HEK293 (cell line): ENCODE measurements around the gene AQP1.

Experiments
- CTCF ChIA-PET: fragments of 350-600 bp; formaldehyde crosslinking; extraction: SDS; loops from one replicate; lab custom pipeline; 2021; ENCODE audit warnings: antibody characterized with exemption; lab: Yijun Ruan, JAX
- POLR2A ChIA-PET: fragments of 300-600 bp; formaldehyde crosslinking; extraction: SDS; loops from one replicate; lab custom pipeline; 2020; ENCODE audit warnings: antibody characterized with exemption, inconsistent platforms; lab: Yijun Ruan, JAX
- H3K27ac ChIP-seq: fragments of 200-500 bp; sonication (Bioruptor generic); 2 replicates; pipeline ENCODE4 v1.5.1; 2014; ENCODE audit warnings: low read depth, low read length, control low read depth, inconsistent platforms; ENCODE audit errors: extremely low read depth
- H3K36me3 ChIP-seq, 2 experiments: fragments of 200-500 bp in 1 of 2; sonication (Bioruptor generic) in 1 of 2; 1 replicate in 1 of 2; 2 replicates in 1 of 2; pipeline ENCODE4 v1.5.1; 2014 to 2017; ENCODE audit warnings: inconsistent platforms in 2 of 2, low read length in 2 of 2; ENCODE audit not compliant: control insufficient read depth in 2 of 2, insufficient read depth in 1 of 2
- H3K4me1 ChIP-seq: fragments of 200-500 bp; sonication (Bioruptor generic); 2 replicates; pipeline ENCODE4 v1.5.1; 2014; ENCODE audit warnings: mild to moderate bottlenecking, low read length, inconsistent platforms; ENCODE audit not compliant: control insufficient read depth, insufficient read depth
- H3K4me3 ChIP-seq: 2 replicates; pipeline ENCODE4 v1.5.1; 2011; ENCODE audit warnings: low read depth, mild to moderate bottlenecking, control low read depth, low read length, moderate library complexity
- H3K9me3 ChIP-seq: fragments of 200-500 bp; sonication (Bioruptor generic); 2 replicates; pipeline ENCODE4 v1.5.1; 2014; ENCODE audit warnings: low read depth, low read length, inconsistent platforms; ENCODE audit not compliant: control insufficient read depth, insufficient read depth
- GLI4 ChIP-seq: fragments of 450-650 bp; formaldehyde crosslinking; IDR thresholded peaks from 2 replicates; pipeline ENCODE4 v1.5.1; 2016; ENCODE audit warnings: missing biosample characterization, missing genetic modification characterization
- HIC1 ChIP-seq: fragments of 450-650 bp; formaldehyde crosslinking; IDR thresholded peaks from 2 replicates; pipeline ENCODE4 v1.5.1; 2016; ENCODE audit warnings: missing biosample characterization, missing genetic modification characterization
- HOXD13 ChIP-seq: sonication (generic); formaldehyde crosslinking; IDR thresholded peaks from 2 replicates; pipeline ENCODE4 v1.8.0; 2022; ENCODE audit warnings: missing genetic modification reagents, borderline replicate concordance
- KLF9 ChIP-seq: fragments of 450-650 bp; formaldehyde crosslinking; IDR thresholded peaks from 2 replicates; pipeline ENCODE4 v1.5.1; 2016; ENCODE audit warnings: missing biosample characterization, missing genetic modification characterization, low read depth
- ZBTB17 ChIP-seq: fragments of 450-650 bp; formaldehyde crosslinking; IDR thresholded peaks from 2 replicates; pipeline ENCODE4 v1.5.1; 2016; ENCODE audit warnings: missing biosample characterization, missing genetic modification characterization
- ZIC2 ChIP-seq: fragments of 450-650 bp; formaldehyde crosslinking; IDR thresholded peaks from 2 replicates; pipeline ENCODE4 v1.5.1; 2016; ENCODE audit warnings: missing biosample characterization, missing genetic modification characterization
- ZNF132 ChIP-seq: fragments of 450-650 bp; formaldehyde crosslinking; IDR thresholded peaks from 2 replicates; pipeline ENCODE4 v1.5.1; 2017; ENCODE audit warnings: missing biosample characterization, missing genetic modification characterization, borderline replicate concordance
- ZNF146 ChIP-seq: fragments of 450-650 bp; formaldehyde crosslinking; IDR thresholded peaks from 2 replicates; pipeline ENCODE4 v1.5.1; 2016; ENCODE audit warnings: missing biosample characterization, missing genetic modification characterization
- ZNF571 ChIP-seq: fragments of 450-650 bp; formaldehyde crosslinking; IDR thresholded peaks from 2 replicates; pipeline ENCODE4 v1.5.0; 2017; ENCODE audit warnings: missing biosample characterization, missing genetic modification characterization
- ZNF621 ChIP-seq: fragments of 450-650 bp; formaldehyde crosslinking; IDR thresholded peaks from 2 replicates; pipeline ENCODE4 v1.5.1; 2017; ENCODE audit warnings: missing biosample characterization, missing genetic modification characterization
- ZNF777 ChIP-seq: fragments of 450-650 bp; formaldehyde crosslinking; IDR thresholded peaks from 2 replicates; pipeline ENCODE4 v1.5.1; 2017; ENCODE audit warnings: missing biosample characterization, missing genetic modification characterization, borderline replicate concordance
- ZNF843 ChIP-seq: fragments of 450-650 bp; formaldehyde crosslinking; IDR thresholded peaks from 2 replicates; pipeline ENCODE4 v1.5.1; 2016; ENCODE audit warnings: missing biosample characterization, missing genetic modification characterization
- TF ChIP-seq, protein P1 (sequence below): fragments of 450-650 bp; formaldehyde crosslinking; IDR thresholded peaks from 2 replicates; pipeline ENCODE4 v1.5.1; 2016; ENCODE audit warnings: missing biosample characterization, missing genetic modification characterization
- TF ChIP-seq, protein P2 (sequence below): fragments of 450-650 bp; formaldehyde crosslinking; IDR thresholded peaks from 2 replicates; pipeline ENCODE4 v1.5.1; 2016; ENCODE audit warnings: missing biosample characterization, missing genetic modification characterization
- TF ChIP-seq, protein P3 (sequence below): fragments of 450-650 bp; formaldehyde crosslinking; IDR thresholded peaks from 2 replicates; pipeline ENCODE4 v1.5.1; 2016; ENCODE audit warnings: missing biosample characterization, missing genetic modification characterization, low read depth
- TF ChIP-seq, protein P4 (sequence below): fragments of 450-650 bp; formaldehyde crosslinking; conservative IDR thresholded peaks from 2 replicates; pipeline ENCODE4 v1.5.1; 2016; ENCODE audit warnings: low read depth, missing biosample characterization, missing genetic modification characterization

The AQP1 gene

GRCh38 chr7:30864101-30864500 lies 47.6 kb upstream of the AQP1 start:
- TF ChIP-seq ZNF571 (tag by site-specific recombination), result no peak
- TF ChIP-seq ZBTB17 (tag by site-specific recombination), result no peak
- no peak for TF ChIP-seq ZNF843 (tag by site-specific recombination)
- TF ChIP-seq, protein P1, sequence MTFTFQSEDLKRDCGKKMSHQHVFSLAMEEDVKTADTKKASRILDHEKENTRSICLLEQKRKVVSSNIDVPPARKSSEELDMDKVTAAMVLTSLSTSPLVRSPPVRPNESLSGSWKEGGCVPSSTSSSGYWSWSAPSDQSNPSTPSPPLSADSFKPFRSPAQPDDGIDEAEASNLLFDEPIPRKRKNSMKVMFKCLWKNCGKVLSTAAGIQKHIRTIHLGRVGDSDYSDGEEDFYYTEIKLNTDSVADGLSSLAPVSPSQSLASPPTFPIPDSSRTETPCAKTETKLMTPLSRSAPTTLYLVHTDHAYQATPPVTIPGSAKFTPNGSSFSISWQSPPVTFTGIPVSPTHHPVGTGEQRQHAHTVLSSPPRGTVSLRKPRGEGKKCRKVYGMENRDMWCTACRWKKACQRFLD (tag by site-specific recombination), result no peak
- TF ChIP-seq ZNF132 (tag by site-specific recombination), result no peak
- H3K9me3 ChIP-seq, result no peaks in the 10 kb centered on the region
- no peak overlapping the region for H3K4me3 ChIP-seq
- no peaks in the 10 kb centered on the region for H3K36me3 ChIP-seq
- CTCF ChIA-PET, result interaction anchor here (0.5 kb wide), 1 partner anchor 259 kb away, joined by 3 read pairs; no protein-coding TSS in a partner anchor
- no peaks in the 10 kb centered on the region for H3K4me1 ChIP-seq
- H3K27ac ChIP-seq, result no peak overlapping the region
- POLR2A ChIA-PET, result no interaction called here

- no peak overlapping the region for H3K4me3 ChIP-seq
- CTCF ChIA-PET, result no interaction called here
- TF ChIP-seq ZIC2 (tag by site-specific recombination), result no peak
- TF ChIP-seq GLI4 (tag by site-specific recombination), result no peak
- TF ChIP-seq ZNF621 (tag by site-specific recombination), result no peak
- no peak for TF ChIP-seq HOXD13 (CRISPR knock-in tag)
- TF ChIP-seq, protein P2, sequence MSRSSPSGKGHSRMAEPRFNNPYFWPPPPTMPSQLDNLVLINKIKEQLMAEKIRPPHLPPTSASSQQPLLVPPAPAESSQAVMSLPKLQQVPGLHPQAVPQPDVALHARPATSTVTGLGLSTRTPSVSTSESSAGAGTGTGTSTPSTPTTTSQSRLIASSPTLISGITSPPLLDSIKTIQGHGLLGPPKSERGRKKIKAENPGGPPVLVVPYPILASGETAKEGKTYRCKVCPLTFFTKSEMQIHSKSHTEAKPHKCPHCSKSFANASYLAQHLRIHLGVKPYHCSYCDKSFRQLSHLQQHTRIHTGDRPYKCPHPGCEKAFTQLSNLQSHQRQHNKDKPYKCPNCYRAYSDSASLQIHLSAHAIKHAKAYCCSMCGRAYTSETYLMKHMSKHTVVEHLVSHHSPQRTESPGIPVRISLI (tag by site-specific recombination), result no peak
- TF ChIP-seq ZNF777, result no peak
- TF ChIP-seq, protein P3, sequence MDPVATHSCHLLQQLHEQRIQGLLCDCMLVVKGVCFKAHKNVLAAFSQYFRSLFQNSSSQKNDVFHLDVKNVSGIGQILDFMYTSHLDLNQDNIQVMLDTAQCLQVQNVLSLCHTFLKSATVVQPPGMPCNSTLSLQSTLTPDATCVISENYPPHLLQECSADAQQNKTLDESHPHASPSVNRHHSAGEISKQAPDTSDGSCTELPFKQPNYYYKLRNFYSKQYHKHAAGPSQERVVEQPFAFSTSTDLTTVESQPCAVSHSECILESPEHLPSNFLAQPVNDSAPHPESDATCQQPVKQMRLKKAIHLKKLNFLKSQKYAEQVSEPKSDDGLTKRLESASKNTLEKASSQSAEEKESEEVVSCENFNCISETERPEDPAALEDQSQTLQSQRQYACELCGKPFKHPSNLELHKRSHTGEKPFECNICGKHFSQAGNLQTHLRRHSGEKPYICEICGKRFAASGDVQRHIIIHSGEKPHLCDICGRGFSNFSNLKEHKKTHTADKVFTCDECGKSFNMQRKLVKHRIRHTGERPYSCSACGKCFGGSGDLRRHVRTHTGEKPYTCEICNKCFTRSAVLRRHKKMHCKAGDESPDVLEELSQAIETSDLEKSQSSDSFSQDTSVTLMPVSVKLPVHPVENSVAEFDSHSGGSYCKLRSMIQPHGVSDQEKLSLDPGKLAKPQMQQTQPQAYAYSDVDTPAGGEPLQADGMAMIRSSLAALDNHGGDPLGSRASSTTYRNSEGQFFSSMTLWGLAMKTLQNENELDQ (tag by site-specific recombination), result no peak
- TF ChIP-seq ZNF146 (tag by site-specific recombination), result no peak
- TF ChIP-seq, protein P4, sequence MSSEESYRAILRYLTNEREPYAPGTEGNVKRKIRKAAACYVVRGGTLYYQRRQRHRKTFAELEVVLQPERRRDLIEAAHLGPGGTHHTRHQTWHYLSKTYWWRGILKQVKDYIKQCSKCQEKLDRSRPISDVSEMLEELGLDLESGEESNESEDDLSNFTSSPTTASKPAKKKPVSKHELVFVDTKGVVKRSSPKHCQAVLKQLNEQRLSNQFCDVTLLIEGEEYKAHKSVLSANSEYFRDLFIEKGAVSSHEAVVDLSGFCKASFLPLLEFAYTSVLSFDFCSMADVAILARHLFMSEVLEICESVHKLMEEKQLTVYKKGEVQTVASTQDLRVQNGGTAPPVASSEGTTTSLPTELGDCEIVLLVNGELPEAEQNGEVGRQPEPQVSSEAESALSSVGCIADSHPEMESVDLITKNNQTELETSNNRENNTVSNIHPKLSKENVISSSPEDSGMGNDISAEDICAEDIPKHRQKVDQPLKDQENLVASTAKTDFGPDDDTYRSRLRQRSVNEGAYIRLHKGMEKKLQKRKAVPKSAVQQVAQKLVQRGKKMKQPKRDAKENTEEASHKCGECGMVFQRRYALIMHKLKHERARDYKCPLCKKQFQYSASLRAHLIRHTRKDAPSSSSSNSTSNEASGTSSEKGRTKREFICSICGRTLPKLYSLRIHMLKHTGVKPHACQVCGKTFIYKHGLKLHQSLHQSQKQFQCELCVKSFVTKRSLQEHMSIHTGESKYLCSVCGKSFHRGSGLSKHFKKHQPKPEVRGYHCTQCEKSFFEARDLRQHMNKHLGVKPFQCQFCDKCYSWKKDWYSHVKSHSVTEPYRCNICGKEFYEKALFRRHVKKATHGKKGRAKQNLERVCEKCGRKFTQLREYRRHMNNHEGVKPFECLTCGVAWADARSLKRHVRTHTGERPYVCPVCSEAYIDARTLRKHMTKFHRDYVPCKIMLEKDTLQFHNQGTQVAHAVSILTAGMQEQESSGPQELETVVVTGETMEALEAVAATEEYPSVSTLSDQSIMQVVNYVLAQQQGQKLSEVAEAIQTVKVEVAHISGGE, result no peak
- no peak for TF ChIP-seq KLF9 (tag by site-specific recombination)
- TF ChIP-seq HIC1, result no peak
- no peak overlapping the region for H3K27ac ChIP-seq
- POLR2A ChIA-PET, result no interaction called here
- H3K36me3 ChIP-seq, result no peaks in the 10 kb centered on the region
- H3K4me1 ChIP-seq, result no peaks in the 10 kb centered on the region
- no peaks in the 10 kb centered on the region for H3K9me3 ChIP-seq
These were observed 46.6 kb upstream of the AQP1 start for GRCh38 chr7:30865076-30865475.
